ENCODE data around the gene HLX.

DNA sequence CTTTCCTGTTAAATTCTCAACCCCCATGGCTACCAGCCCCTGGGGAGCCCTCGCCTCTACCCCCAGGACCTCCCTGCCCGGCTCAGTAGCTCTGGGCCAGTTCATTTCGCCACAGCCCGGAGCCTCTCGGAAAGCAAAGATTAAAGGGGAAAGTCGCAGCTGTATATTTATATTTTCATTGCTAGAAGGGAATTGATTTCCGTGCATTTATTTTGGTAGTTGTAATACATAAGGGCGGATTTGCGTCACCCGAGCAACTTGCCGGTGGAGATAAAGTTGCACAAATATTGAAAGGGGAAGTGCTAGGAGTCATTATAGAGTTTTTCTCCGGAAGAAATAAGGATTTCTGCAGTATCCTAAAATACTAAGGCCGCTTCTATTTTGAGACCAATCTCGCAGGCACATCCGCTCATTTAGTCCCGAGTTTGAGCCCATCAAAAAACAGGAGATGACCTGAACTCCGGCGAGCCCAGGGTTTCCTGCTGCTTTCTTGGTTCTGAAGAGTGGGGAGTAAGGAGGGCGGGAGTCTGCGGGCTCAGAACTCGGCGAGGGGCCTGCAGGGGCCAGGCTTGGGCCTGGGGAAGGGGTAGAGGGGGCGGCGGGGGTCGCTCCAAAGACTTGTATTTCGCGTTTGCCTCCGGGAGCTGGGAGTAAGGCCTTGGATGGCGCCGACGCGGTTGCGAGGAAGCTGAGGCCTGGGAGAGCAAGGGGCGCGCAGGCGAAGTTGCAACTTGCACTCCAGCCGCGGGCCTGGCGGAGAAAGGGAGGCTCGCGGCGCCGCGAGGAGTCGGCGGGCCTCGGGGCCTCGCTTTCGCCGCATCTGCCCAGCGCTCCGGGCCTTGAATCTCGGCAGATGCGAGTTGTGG, 2.5 kb upstream of the HLX start:
- TF ChIP-seq CTCF (IDR thresholded peaks at IDR 0.05; ENCODE audit: poor library complexity, severe bottlenecking) (no peak), EZH2 (IDR thresholded peaks at IDR 0.05; ENCODE audit: borderline replicate concordance, insufficient read depth, low read length, poor library complexity, severe bottlenecking) (no peak), EP300 (conservative IDR thresholded peaks at IDR 0.05; ENCODE audit: poor library complexity, severe bottlenecking) (no peak), RAD21 (conservative IDR thresholded peaks at IDR 0.05) (no peak), MXI1 (conservative IDR thresholded peaks at IDR 0.05; ENCODE audit: poor library complexity, severe bottlenecking) (no peak), TAF1 (IDR thresholded peaks at IDR 0.05; ENCODE audit: low read depth) (no peak), POLR2AphosphoS5 (IDR thresholded peaks at IDR 0.05) (no peak)

Data from neural cell (in vitro differentiated cells).